ENCODE results near the gene APBA2. TPM values are rescaled to one million over a fixed set of nuclear protein-coding genes. Genes with fewer than 3 reads are reported as not detected.

The APBA2 gene
- total and polyA plus RNA-seq, 10 of the 15 experiments (the other 5 are each of a cell fraction or from before 2014, with no cell fraction given): 0.06 to 0.26 (median 0.07) TPM; not detected in 7

DNA sequence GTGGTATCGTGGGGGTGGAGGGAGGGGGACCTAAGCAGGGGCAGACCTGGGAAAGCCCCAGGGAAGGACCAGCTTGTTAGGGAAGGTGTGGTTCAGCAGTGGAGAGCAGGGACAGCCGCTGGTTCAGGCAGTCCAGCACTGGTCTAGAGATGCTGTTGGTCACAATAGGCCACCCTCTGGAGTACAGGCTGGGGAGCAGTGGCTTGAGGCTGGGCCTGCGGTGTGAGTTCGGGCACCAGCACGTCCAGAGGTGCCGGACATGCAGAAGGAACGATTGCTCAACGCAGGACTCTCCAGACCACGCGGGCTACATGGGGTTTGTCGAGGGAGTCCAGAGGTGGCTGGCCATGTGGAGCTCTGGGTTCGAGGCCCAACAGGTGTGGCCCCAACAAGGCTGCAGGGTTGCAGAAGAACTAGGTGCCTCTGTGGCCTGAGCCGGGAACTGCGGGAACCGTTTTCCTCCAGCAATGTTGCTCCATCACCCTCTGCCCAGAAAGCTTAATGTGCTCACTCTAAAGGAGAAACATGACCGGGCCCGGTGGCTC, 143.9 kb downstream of the APBA2 start (continued):
- TF ChIP-seq, protein P1, sequence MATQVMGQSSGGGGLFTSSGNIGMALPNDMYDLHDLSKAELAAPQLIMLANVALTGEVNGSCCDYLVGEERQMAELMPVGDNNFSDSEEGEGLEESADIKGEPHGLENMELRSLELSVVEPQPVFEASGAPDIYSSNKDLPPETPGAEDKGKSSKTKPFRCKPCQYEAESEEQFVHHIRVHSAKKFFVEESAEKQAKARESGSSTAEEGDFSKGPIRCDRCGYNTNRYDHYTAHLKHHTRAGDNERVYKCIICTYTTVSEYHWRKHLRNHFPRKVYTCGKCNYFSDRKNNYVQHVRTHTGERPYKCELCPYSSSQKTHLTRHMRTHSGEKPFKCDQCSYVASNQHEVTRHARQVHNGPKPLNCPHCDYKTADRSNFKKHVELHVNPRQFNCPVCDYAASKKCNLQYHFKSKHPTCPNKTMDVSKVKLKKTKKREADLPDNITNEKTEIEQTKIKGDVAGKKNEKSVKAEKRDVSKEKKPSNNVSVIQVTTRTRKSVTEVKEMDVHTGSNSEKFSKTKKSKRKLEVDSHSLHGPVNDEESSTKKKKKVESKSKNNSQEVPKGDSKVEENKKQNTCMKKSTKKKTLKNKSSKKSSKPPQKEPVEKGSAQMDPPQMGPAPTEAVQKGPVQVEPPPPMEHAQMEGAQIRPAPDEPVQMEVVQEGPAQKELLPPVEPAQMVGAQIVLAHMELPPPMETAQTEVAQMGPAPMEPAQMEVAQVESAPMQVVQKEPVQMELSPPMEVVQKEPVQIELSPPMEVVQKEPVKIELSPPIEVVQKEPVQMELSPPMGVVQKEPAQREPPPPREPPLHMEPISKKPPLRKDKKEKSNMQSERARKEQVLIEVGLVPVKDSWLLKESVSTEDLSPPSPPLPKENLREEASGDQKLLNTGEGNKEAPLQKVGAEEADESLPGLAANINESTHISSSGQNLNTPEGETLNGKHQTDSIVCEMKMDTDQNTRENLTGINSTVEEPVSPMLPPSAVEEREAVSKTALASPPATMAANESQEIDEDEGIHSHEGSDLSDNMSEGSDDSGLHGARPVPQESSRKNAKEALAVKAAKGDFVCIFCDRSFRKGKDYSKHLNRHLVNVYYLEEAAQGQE (IDR thresholded peaks at IDR 0.05; ENCODE audit: low read depth, low read length): no peak
- TF ChIP-seq RUNX3 (IDR thresholded peaks at IDR 0.05; ENCODE audit: low read length) (no peak), EGR1 (IDR thresholded peaks at IDR 0.05; ENCODE audit: borderline replicate concordance in 1 of 2, low read depth in 2 of 2, low read length in 2 of 2) (no peak)

GRCh38 chr15:29031502-29032228, 145.9 kb downstream of the APBA2 start:
- Histone ChIP-seq H4K20me1 (ENCODE audit: control insufficient read depth, insufficient read depth) (no peaks in the 10 kb centered on the region), H3K9ac (ENCODE audit: control insufficient read depth, insufficient read depth, low read length) (no peak overlapping the region), H2AFZ (ENCODE audit: control insufficient read depth, low read depth, low read length) (no peak overlapping the region), H3K36me3 (ENCODE audit: control insufficient read depth in 2 of 2, insufficient read depth in 2 of 2, low read length in 1 of 2) (no peaks in the 10 kb centered on the region), H3K79me2 (ENCODE audit: control insufficient read depth, insufficient read depth, low read length) (no peaks in the 10 kb centered on the region), H3K27me3 (replicated peaks in 1 of 2; ENCODE audit: control insufficient read depth in 2 of 2, insufficient read depth in 2 of 2, low read length in 1 of 2) (no peaks in the 10 kb centered on the region), H3K4me1 (ENCODE audit: control insufficient read depth, insufficient read depth, low read length) (no peaks in the 10 kb centered on the region), H3K9me3 (replicated peaks; ENCODE audit: control insufficient read depth, insufficient read depth, low read length) (no peaks in the 10 kb centered on the region), H3K4me2 (ENCODE audit: control insufficient read depth, insufficient read depth) (no peak overlapping the region), H3K4me3 (no peak overlapping the region), H3K27ac (ENCODE audit: control insufficient read depth, insufficient read depth) (no peak overlapping the region)
- DNase-seq (ENCODE audit: low read depth, low spot score): no peak
- intact Hi-C loops (cut with micrococcal nuclease; ENCODE audit: unreplicated experiment) (no loop called here), in situ Hi-C loops (cut with MboI) (no loop called here)
- no peak for ATAC-seq
- BruUV-seq (replicated peaks): no TSS peak
- ChIA-PET CTCF (no interaction called here), RAD21 (ENCODE audit: unreplicated experiment) (no interaction called here), POLR2A (no interaction called here), SMC1A (ENCODE audit: uncharacterized antibody, unreplicated experiment) (no interaction called here)
- TF ChIP-seq ETV6 (conservative IDR thresholded peaks at IDR 0.05 in 1 of 2, IDR thresholded peaks at IDR 0.05 in 1 of 2; ENCODE audit: borderline replicate concordance in 1 of 2, low read depth in 1 of 2): no peak
- TF ChIP-seq RBBP5 (conservative IDR thresholded peaks at IDR 0.05): no peak
- no peak for FAIRE-seq
- WGBS (ENCODE audit: insufficient coverage, insufficient replicate concordance, low lambda C conversion rate, missing lambda C conversion rate): 57% methylated on average over 3 of the region's 3 CpGs
